Neural progenitor cell (in vitro differentiated cells): ENCODE data around the gene PCDHGA4.
A peak's percentile ranks its signal among the peaks of the same experiment; 100 is the strongest.

Experiments used
- EZH2 ChIP-seq: fragments of 200-600 bp; sonication (generic); IDR thresholded peaks from 2 replicates; pipeline ENCODE4 v1.6.1; 2017; ENCODE audit warnings: antibody characterized with exemption, mild to moderate bottlenecking, moderate library complexity
- EZH2phosphoT487 ChIP-seq: fragments of 200-600 bp; sonication (generic); IDR thresholded peaks from 2 replicates; pipeline ENCODE4 v1.6.1; 2017; ENCODE audit warnings: antibody characterized with exemption
- TF ChIP-seq, protein P1 (sequence below): fragments of 200-600 bp; sonication (generic); IDR thresholded peaks from 2 replicates; pipeline ENCODE4 v1.5.1; 2017; ENCODE audit warnings: antibody characterized with exemption, mild to moderate bottlenecking

DNA sequence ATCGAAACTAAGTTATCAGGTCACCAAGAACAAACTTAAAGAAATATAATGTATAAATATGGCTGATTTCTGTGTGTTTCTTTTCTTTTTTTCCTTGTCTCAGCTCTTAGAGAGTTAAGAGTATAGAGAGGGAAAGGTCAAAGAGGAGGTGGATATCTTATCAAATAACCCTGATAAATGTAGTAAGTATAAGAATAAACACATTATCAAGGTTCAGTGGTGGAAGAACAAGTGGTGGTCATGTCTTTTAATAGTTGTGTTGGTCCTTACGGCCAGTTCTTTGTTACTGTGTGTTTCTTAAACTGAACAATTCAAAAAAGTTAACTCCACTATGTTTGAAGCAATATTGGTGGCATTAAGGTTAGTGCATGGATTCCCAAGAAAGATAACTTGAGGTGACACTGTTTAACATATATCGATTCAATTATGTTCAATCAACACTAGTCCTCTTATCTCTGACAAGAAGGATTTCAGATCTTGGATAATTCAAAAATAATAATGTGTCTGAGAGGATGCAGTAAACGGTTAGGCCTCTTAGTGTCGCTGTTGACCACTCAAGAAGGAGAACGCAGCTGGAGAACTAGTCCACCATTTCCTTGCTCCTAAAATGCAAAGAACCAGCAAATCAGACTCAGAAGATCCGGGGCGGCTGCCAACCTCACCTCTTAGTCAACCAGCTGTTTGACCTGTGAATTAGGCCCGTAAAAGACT is 11.4 kb upstream of the PCDHGA4 start, which contains the start of gene PCDHGA3:
- TF ChIP-seq, protein P1, sequence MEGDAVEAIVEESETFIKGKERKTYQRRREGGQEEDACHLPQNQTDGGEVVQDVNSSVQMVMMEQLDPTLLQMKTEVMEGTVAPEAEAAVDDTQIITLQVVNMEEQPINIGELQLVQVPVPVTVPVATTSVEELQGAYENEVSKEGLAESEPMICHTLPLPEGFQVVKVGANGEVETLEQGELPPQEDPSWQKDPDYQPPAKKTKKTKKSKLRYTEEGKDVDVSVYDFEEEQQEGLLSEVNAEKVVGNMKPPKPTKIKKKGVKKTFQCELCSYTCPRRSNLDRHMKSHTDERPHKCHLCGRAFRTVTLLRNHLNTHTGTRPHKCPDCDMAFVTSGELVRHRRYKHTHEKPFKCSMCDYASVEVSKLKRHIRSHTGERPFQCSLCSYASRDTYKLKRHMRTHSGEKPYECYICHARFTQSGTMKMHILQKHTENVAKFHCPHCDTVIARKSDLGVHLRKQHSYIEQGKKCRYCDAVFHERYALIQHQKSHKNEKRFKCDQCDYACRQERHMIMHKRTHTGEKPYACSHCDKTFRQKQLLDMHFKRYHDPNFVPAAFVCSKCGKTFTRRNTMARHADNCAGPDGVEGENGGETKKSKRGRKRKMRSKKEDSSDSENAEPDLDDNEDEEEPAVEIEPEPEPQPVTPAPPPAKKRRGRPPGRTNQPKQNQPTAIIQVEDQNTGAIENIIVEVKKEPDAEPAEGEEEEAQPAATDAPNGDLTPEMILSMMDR: peak; percentile 45
- TF ChIP-seq EZH2: no peak
- no peak for TF ChIP-seq EZH2phosphoT487
